Stimulated activated CD4-positive, alpha-beta T cell treated with anti-CD3 and anti-CD28 coated beads, Interleukin-4, amount 100 ng/mL, for 48 hours (primary cell): Measurements from ENCODE around the gene TNRC6C.
"Not testable (repeated sequence)": the region's sequence is repeated elsewhere in the genome, so short reads cannot be mapped to it uniquely, and the experiment has no call there.

Experiments
- DNase-seq, 2 donors: peaks; one replicate each; pipeline ENCODE4 v3.0.0-alpha.2; 2020; ENCODE audit warnings: low read depth in 2 of 2

Gene TNRC6C

GRCh38 chr17:78111727-78112517 lies 153.4 kb downstream of the TNRC6C start:
- DNase-seq: no peak

- DNase-seq: peak; percentile 69 to 87
Observed at GRCh38 chr17:78112518-78113471, 154.3 kb downstream of the TNRC6C start.

- no peak for DNase-seq
Observed at GRCh38 chr17:78113804-78114785, 155.6 kb downstream of the TNRC6C start.

- DNase-seq: no peak
Observed at GRCh38 chr17:78114831-78115723, 156.6 kb downstream of the TNRC6C start.

- DNase-seq: not testable (repeated sequence)
Observed at GRCh38 chr17:78115803-78116202, 157.3 kb downstream of the TNRC6C start.

GRCh38 chr17:78116411-78116810 lies 157.9 kb downstream of the TNRC6C start:
- no peak for DNase-seq

GRCh38 chr17:78117027-78117981 lies 158.8 kb downstream of the TNRC6C start:
- DNase-seq: no peak

- no peak for DNase-seq
Observed at GRCh38 chr17:78118801-78119241, 160.3 kb downstream of the TNRC6C start.

- no peak for DNase-seq
Observed at GRCh38 chr17:78120537-78120936, 162.0 kb downstream of the TNRC6C start.

- no peak for DNase-seq
Observed at GRCh38 chr17:78120971-78121800, 162.7 kb downstream of the TNRC6C start.

- DNase-seq: no peak
Observed at GRCh38 chr17:78121801-78122215, 163.3 kb downstream of the TNRC6C start.

GRCh38 chr17:78122216-78122930 lies 163.9 kb downstream of the TNRC6C start:
- no peak for DNase-seq

- DNase-seq: no peak
Observed at GRCh38 chr17:78122931-78123249, 164.4 kb downstream of the TNRC6C start.

- no peak for DNase-seq
Observed at GRCh38 chr17:78123258-78123929, 164.9 kb downstream of the TNRC6C start.

- no peak for DNase-seq
Observed at GRCh38 chr17:78124081-78124835, 165.8 kb downstream of the TNRC6C start.

- DNase-seq: no peak
Observed at GRCh38 chr17:78124836-78125137, 166.3 kb downstream of the TNRC6C start.
